Fibroblast of the aortic adventitia (primary cell): ENCODE data around the gene RASSF7. TPM values are rescaled to one million over a fixed set of nuclear protein-coding genes. Genes with fewer than 3 reads are reported as not detected.

Source experiments
- DNase-seq: peaks from one replicate; pipeline ENCODE4 v3.0.0-alpha.2; 2010; ENCODE audit warnings: low read depth
- H3K4me3 ChIP-seq: 2 replicates; pipeline ENCODE4 v1.5.1; 2011; ENCODE audit warnings: low read depth, mild to moderate bottlenecking, control low read depth, low read length, moderate library complexity
- CTCF ChIP-seq: IDR thresholded peaks from 2 replicates; pipeline ENCODE4 v1.5.1; 2011; ENCODE audit warnings: mild to moderate bottlenecking, low read length, control low read depth, inconsistent platforms; ENCODE audit not compliant: insufficient read depth
- total RNA-seq: library from RNA; depleted of rRNA; stranded (reverse); fragments of >200 nt; gene quantifications from 2 replicates; pipeline ENCODE4 v1.2.3, GENCODE V29; 2012; ENCODE audit warnings: low replicate concordance

Gene RASSF7
- total RNA-seq, 1 donor = 1.6 TPM

GRCh38 chr11:538431-539051 is 22.2 kb upstream of the RASSF7 start:
- TF ChIP-seq CTCF = no peak
- H3K4me3 ChIP-seq = no peak overlapping the region
- DNase-seq = no peak

GRCh38 chr11:539971-540481 is 20.7 kb upstream of the RASSF7 start:
- no peak for TF ChIP-seq CTCF
- no peak overlapping the region for H3K4me3 ChIP-seq
- DNase-seq = no peak

GRCh38 chr11:540583-541432 is 20.0 kb upstream of the RASSF7 start:
- no peak for TF ChIP-seq CTCF
- no peak for DNase-seq
- no peak overlapping the region for H3K4me3 ChIP-seq

- H3K4me3 ChIP-seq = no peak overlapping the region
- DNase-seq = no peak
- TF ChIP-seq CTCF = no peak
Observed at GRCh38 chr11:541433-541885, 19.3 kb upstream of the RASSF7 start.

- TF ChIP-seq CTCF = no peak
- DNase-seq = no peak
- H3K4me3 ChIP-seq = no peak overlapping the region
Observed at GRCh38 chr11:544817-545166, 16.0 kb upstream of the RASSF7 start.

- no peak for DNase-seq
- no peak for TF ChIP-seq CTCF
- H3K4me3 ChIP-seq = no peak overlapping the region
Observed at GRCh38 chr11:545171-545570, 15.6 kb upstream of the RASSF7 start.
